ENCODE results near the gene PCBP2. TPM values are rescaled to one million over a fixed set of nuclear protein-coding genes. Genes with fewer than 3 reads are reported as not detected.
"Not testable (repeated sequence)": the region's sequence is repeated elsewhere in the genome, so short reads cannot be mapped to it uniquely, and the experiment has no call there.

The PCBP2 gene
- total RNA-seq, 1 donor from 2014 or later: 503 TPM

- ATAC-seq (ENCODE audit: poor library complexity): no peak
- intact Hi-C loops (cut with DNase I): no loop called here
- no peak for DNase-seq
Observed at GRCh38 chr12:53431187-53431586, 20.7 kb upstream of the PCBP2 start.

- intact Hi-C loops (cut with DNase I); DNase-seq; ATAC-seq (ENCODE audit: poor library complexity): not testable (repeated sequence)
Observed at GRCh38 chr12:53435326-53435725, 16.6 kb upstream of the PCBP2 start.

- DNase-seq; ATAC-seq (ENCODE audit: poor library complexity); intact Hi-C loops (cut with DNase I): not testable (repeated sequence)
Observed at GRCh38 chr12:53439582-53439981, 12.3 kb upstream of the PCBP2 start.

- intact Hi-C loops (cut with DNase I): no loop called here
- peak; percentile 99 for DNase-seq
- peak; percentile 99 for ATAC-seq (ENCODE audit: poor library complexity)
Observed at GRCh38 chr12:53441040-53441833, 10.7 kb upstream of the PCBP2 start, which contains the start of gene PRR13. Gene PRR13, plus strand, starts transcription at chr12:53441734. Its CDS starts 981 bp downstream, at chr12:53442715.

- ATAC-seq (ENCODE audit: poor library complexity): no peak
Observed at GRCh38 chr12:53443955-53444354, 7.9 kb upstream of the PCBP2 start.

GRCh38 chr12:53444593-53445325, 7.1 kb upstream of the PCBP2 start:
- intact Hi-C loops (cut with DNase I); ATAC-seq (ENCODE audit: poor library complexity); DNase-seq: not testable (repeated sequence)

More at GRCh38 chr12:53443955-53444354, 7.9 kb upstream of the PCBP2 start:
- intact Hi-C loops (cut with DNase I): no loop called here
- DNase-seq: no peak

- no peak for ATAC-seq (ENCODE audit: poor library complexity)
- no peak for DNase-seq
- intact Hi-C loops (cut with DNase I): no loop called here
Observed at GRCh38 chr12:53450936-53451335, 966 bp upstream of the PCBP2 start.

GRCh38 chr12:53452159-53453077, 516 bp downstream of the PCBP2 start:
- DNase-seq (peak; percentile 92), ATAC-seq (ENCODE audit: poor library complexity) (peak; percentile 83)
- intact Hi-C loops (cut with DNase I): no loop called here

- intact Hi-C loops (cut with DNase I): no loop called here
- ATAC-seq (ENCODE audit: poor library complexity) (no peak), DNase-seq (no peak)
Observed at GRCh38 chr12:53453953-53454640, 2.2 kb downstream of the PCBP2 start.

GRCh38 chr12:53454707-53455106, 2.8 kb downstream of the PCBP2 start:
- DNase-seq (no peak), ATAC-seq (ENCODE audit: poor library complexity) (no peak)
- intact Hi-C loops (cut with DNase I): no loop called here

- ATAC-seq (ENCODE audit: poor library complexity): no peak
- DNase-seq: no peak
- intact Hi-C loops (cut with DNase I): no loop called here
Observed at GRCh38 chr12:53456654-53457366, 4.9 kb downstream of the PCBP2 start.

- intact Hi-C loops (cut with DNase I): no loop called here
- ATAC-seq (ENCODE audit: poor library complexity) (no peak), DNase-seq (no peak)
Observed at GRCh38 chr12:53459097-53459496, 7.2 kb downstream of the PCBP2 start.

GRCh38 chr12:53461059-53461458, 9.2 kb downstream of the PCBP2 start:
- DNase-seq (no peak), ATAC-seq (ENCODE audit: poor library complexity) (peak; percentile 87)
- intact Hi-C loops (cut with DNase I): loop anchor here (5.0 kb wide), 1 partner anchor 36 kb away; the partner anchor contains the start of gene MAP3K12

GRCh38 chr12:53461591-53461990, 9.7 kb downstream of the PCBP2 start:
- ATAC-seq (ENCODE audit: poor library complexity): no peak
- DNase-seq: no peak

GRCh38 chr12:53462935-53463334, 11.0 kb downstream of the PCBP2 start:
- DNase-seq (no peak), ATAC-seq (ENCODE audit: poor library complexity) (no peak)
- intact Hi-C loops (cut with DNase I): loop anchor here (5.0 kb wide), 1 partner anchor 34 kb away; the partner anchor contains the start of gene MAP3K12

More at GRCh38 chr12:53461591-53461990, 9.7 kb downstream of the PCBP2 start:
- intact Hi-C loops (cut with DNase I): loop anchor here (5.0 kb wide), 1 partner anchor 36 kb away; the partner anchor contains the start of gene MAP3K12

- ATAC-seq (ENCODE audit: poor library complexity) (no peak), DNase-seq (no peak)
- intact Hi-C loops (cut with DNase I): loop anchor here (5.0 kb wide), 1 partner anchor 33 kb away; the partner anchor contains the start of gene MAP3K12
Observed at GRCh38 chr12:53463802-53464560, 12.1 kb downstream of the PCBP2 start.

All from Right ventricle myocardium superior (tissue), 1 donor.